Endothelial cell (in vitro differentiated cells): ENCODE measurements around the gene SWAP70. TPM values are rescaled to one million over a fixed set of nuclear protein-coding genes. Genes with fewer than 3 reads are reported as not detected.

Experiments
- DNase-seq: peaks from one replicate; pipeline ENCODE4 v3.0.0; 2021; ENCODE audit warnings: low spot score
- H3K27ac Mint-ChIP-seq: one replicate; pipeline ENCODE4 v1.8.0; 2021; ENCODE audit warnings: mixed read lengths, inconsistent platforms; ENCODE audit not compliant: unreplicated experiment
- H3K27me3 Mint-ChIP-seq: one replicate; pipeline ENCODE4 v1.8.0; 2021; ENCODE audit warnings: mild to moderate bottlenecking, moderate library complexity, mixed read lengths, inconsistent platforms; ENCODE audit not compliant: unreplicated experiment
- H3K36me3 Mint-ChIP-seq: one replicate; pipeline ENCODE4 v1.8.0; 2021; ENCODE audit warnings: mild to moderate bottlenecking, low read depth, mixed read lengths, inconsistent platforms; ENCODE audit not compliant: unreplicated experiment
- H3K4me1 Mint-ChIP-seq: one replicate; pipeline ENCODE4 v1.8.0; 2021; ENCODE audit warnings: mild to moderate bottlenecking, mixed read lengths, inconsistent platforms; ENCODE audit not compliant: unreplicated experiment
- H3K4me3 Mint-ChIP-seq: one replicate; pipeline ENCODE4 v1.8.0; 2021; ENCODE audit warnings: mild to moderate bottlenecking, mixed read lengths, inconsistent platforms; ENCODE audit not compliant: unreplicated experiment
- H3K9me3 Mint-ChIP-seq: one replicate; pipeline ENCODE4 v1.8.0; 2021; ENCODE audit warnings: mixed read lengths, inconsistent platforms; ENCODE audit not compliant: unreplicated experiment
- CTCF ChIP-seq: fragments of 200-600 bp; sonication (generic); IDR thresholded peaks from one replicate; pipeline ENCODE4 v1.5.0; 2021; ENCODE audit warnings: antibody characterized with exemption; ENCODE audit not compliant: unreplicated experiment
- total RNA-seq: library from RNA; stranded (reverse); fragmentation: NEBNext Ultra II Directional; extraction: Animal tissue kit (Norgen Biotek cat#: 25700); gene quantifications from one replicate; pipeline ENCODE4 v1.2.1, GENCODE V29; 2021; ENCODE audit not compliant: unreplicated experiment

Gene SWAP70
- total RNA-seq, 1 donor from 2014 or later, result 36.0 TPM

DNA sequence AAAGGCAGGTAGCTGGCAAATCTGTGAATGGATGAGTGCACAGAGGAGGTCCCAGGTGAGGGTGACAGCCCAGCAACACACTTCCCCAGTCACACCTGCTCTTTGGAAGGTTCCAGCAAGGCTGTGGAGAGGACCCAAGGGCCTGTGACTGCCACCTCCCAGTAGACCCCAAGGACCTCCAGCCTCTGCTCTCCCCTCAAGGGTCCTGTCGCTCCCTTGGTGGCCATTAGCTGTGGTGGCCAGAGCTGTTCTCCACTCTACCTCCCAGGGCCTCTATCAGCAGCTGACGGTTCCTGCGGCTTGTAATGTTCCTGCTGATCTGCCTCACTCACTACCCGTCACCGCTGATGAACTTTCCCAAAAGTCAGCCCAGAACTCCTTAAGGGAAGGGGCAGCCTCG is 93.0 kb downstream of the SWAP70 start:
- Mint-ChIP-seq H3K4me3 (peak overlapping the region; percentile 82), H3K9me3 (no peaks in the 10 kb centered on the region), H3K36me3 (peaks cover 6% of the 10 kb centered on the region), H3K4me1 (peaks cover 38% of the 10 kb centered on the region), H3K27ac (peak overlapping the region; percentile 67), H3K27me3 (peaks cover 16% of the 10 kb centered on the region)
- TF ChIP-seq CTCF, result no peak
- DNase-seq, result no peak

DNA sequence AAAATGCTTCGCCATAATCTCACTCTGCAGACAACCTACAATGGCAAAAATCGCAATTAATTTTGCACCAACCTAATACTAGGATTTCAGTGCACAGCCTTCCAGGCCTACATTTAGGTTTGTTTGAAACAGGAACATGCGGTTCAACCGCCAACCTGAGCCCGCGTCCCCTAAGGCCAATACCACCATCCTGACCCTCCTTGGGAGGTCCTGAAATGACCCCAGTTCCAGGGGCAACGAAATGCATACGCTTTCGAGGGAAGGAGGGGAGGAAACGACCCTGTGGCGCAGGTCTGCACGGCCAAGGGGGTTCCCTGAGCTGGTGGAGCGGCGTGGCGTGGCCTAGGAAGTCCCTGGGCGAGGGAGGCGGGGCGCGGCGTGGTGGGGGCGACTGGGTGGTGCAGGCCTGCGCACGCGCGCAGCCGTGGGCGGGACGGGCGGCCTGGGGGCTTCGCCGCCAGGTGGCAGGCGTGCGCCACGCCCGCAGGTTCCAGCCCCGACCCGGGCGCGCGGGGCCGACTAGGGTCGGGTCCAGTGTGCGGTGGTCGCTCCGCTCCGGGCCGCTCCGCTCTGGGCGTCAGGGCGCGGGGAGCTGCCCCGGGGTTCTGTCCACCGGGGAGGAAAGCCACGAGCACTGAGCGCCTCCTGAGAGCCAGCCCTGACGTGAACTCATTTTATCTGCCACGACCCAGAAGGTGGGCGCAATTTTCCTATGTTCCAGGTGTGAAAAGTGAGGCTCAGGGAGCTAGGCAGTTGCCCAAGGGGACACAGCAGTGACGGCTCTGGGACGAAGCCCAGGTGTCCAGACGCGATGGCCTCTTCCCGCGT is 94.1 kb downstream of the SWAP70 start:
- Mint-ChIP-seq H3K4me3 (peak overlapping the region; percentile 82), H3K9me3 (no peaks in the 10 kb centered on the region), H3K4me1 (peaks cover 38% of the 10 kb centered on the region), H3K27me3 (peaks cover 17% of the 10 kb centered on the region), H3K27ac (peak overlapping the region; percentile 36), H3K36me3 (peaks cover 10% of the 10 kb centered on the region)
- TF ChIP-seq CTCF, result peak; percentile 95
- peak; percentile 81 for DNase-seq

GRCh38 chr11:9758637-9759518 is 95.0 kb downstream of the SWAP70 start:
- Mint-ChIP-seq H3K27ac (no peak overlapping the region), H3K4me3 (peak overlapping the region; percentile 85), H3K9me3 (no peaks in the 10 kb centered on the region), H3K4me1 (peaks cover 36% of the 10 kb centered on the region), H3K27me3 (peaks cover 17% of the 10 kb centered on the region), H3K36me3 (peaks cover 10% of the 10 kb centered on the region)
- TF ChIP-seq CTCF, result no peak
- peak; percentile 64 for DNase-seq

GRCh38 chr11:9759519-9760192 is 95.8 kb downstream of the SWAP70 start:
- peak overlapping the region; percentile 85 for H3K4me3 Mint-ChIP-seq
- no peaks in the 10 kb centered on the region for H3K9me3 Mint-ChIP-seq
- peaks cover 13% of the 10 kb centered on the region for H3K36me3 Mint-ChIP-seq
- H3K4me1 Mint-ChIP-seq, result peaks cover 30% of the 10 kb centered on the region
- no peak for TF ChIP-seq CTCF
- peaks cover 19% of the 10 kb centered on the region for H3K27me3 Mint-ChIP-seq
- peak overlapping the region; percentile 10 for H3K27ac Mint-ChIP-seq
- DNase-seq, result no peak
